Measurements from ENCODE around the gene SNORC.

SNORC gene

GRCh38 chr2:232888099-232888836, 18.2 kb downstream of the SNORC start:
- no peak for TF ChIP-seq CTCF (IDR thresholded peaks at IDR 0.05; ENCODE audit: insufficient read depth, low read length, poor library complexity, severe bottlenecking)
- Histone ChIP-seq H3K36me3 (ENCODE audit: control insufficient read depth, insufficient read depth, low read length) (no peaks in the 10 kb centered on the region), H3K27me3 (replicated peaks; ENCODE audit: control insufficient read depth, insufficient read depth, low read length) (no peaks in the 10 kb centered on the region; the same call in 1 of the 2 replicates), H3K4me3 (replicated peaks; ENCODE audit: low read depth, low read length) (no peak overlapping the region)
- DNase-seq (ENCODE audit: extremely low read depth, insufficient read length), result no peak

GRCh38 chr2:232888839-232889529, 18.9 kb downstream of the SNORC start:
- H3K4me3 ChIP-seq (replicated peaks; ENCODE audit: low read depth, low read length), result no peak overlapping the region
- no peak for TF ChIP-seq CTCF (IDR thresholded peaks at IDR 0.05; ENCODE audit: insufficient read depth, low read length, poor library complexity, severe bottlenecking)
- DNase-seq (ENCODE audit: extremely low read depth, insufficient read length), result no peak
- H3K27me3 ChIP-seq (replicated peaks; ENCODE audit: control insufficient read depth, insufficient read depth, low read length), result no peaks in the 10 kb centered on the region; the same call in 1 of the 2 replicates
- H3K36me3 ChIP-seq (ENCODE audit: control insufficient read depth, insufficient read depth, low read length), result no peaks in the 10 kb centered on the region

- Histone ChIP-seq H3K4me3 (replicated peaks; ENCODE audit: low read depth, low read length) (no peak overlapping the region), H3K27me3 (replicated peaks; ENCODE audit: control insufficient read depth, insufficient read depth, low read length) (no peaks in the 10 kb centered on the region; the same call in 1 of the 2 replicates), H3K36me3 (ENCODE audit: control insufficient read depth, insufficient read depth, low read length) (no peaks in the 10 kb centered on the region)
- no peak for TF ChIP-seq CTCF (IDR thresholded peaks at IDR 0.05; ENCODE audit: insufficient read depth, low read length, poor library complexity, severe bottlenecking)
- no peak for DNase-seq (ENCODE audit: extremely low read depth, insufficient read length)
Measured at GRCh38 chr2:232889876-232890401, 19.9 kb downstream of the SNORC start.

- DNase-seq (ENCODE audit: extremely low read depth, insufficient read length), result no peak
- Histone ChIP-seq H3K27me3 (replicated peaks; ENCODE audit: control insufficient read depth, insufficient read depth, low read length) (no peaks in the 10 kb centered on the region; the same call in 1 of the 2 replicates), H3K36me3 (ENCODE audit: control insufficient read depth, insufficient read depth, low read length) (no peaks in the 10 kb centered on the region), H3K4me3 (replicated peaks; ENCODE audit: low read depth, low read length) (no peak overlapping the region)
- no peak for TF ChIP-seq CTCF (IDR thresholded peaks at IDR 0.05; ENCODE audit: insufficient read depth, low read length, poor library complexity, severe bottlenecking)
Measured at GRCh38 chr2:232890536-232890895, 20.5 kb downstream of the SNORC start.

- DNase-seq (ENCODE audit: extremely low read depth, insufficient read length), result no peak
- no peaks in the 10 kb centered on the region; the same call in 1 of the 2 replicates for H3K27me3 ChIP-seq (replicated peaks; ENCODE audit: control insufficient read depth, insufficient read depth, low read length)
Measured at GRCh38 chr2:232890896-232891601, 21.0 kb downstream of the SNORC start.

More at GRCh38 chr2:232890896-232891601, 21.0 kb downstream of the SNORC start:
- no peaks in the 10 kb centered on the region for H3K36me3 ChIP-seq (ENCODE audit: control insufficient read depth, insufficient read depth, low read length)
- no peak for TF ChIP-seq CTCF (IDR thresholded peaks at IDR 0.05; ENCODE audit: insufficient read depth, low read length, poor library complexity, severe bottlenecking)
- H3K4me3 ChIP-seq (replicated peaks; ENCODE audit: low read depth, low read length), result no peak overlapping the region

All from GM06990 (cell line).